Gastrocnemius medialis (tissue), 4 donors: ENCODE data around the gene CELF1.

Experiments
- POLR2A ChIP-seq, 2 donors: fragments of 450-650 bp; IDR thresholded peaks; one replicate each; pipeline ENCODE4 v1.6.1; 2017; ENCODE audit warnings: antibody characterized with exemption in 2 of 2, mild to moderate bottlenecking in 2 of 2, moderate library complexity in 2 of 2
- TF ChIP-seq, protein P1 (sequence below), 5 experiments: fragments of 450-650 bp in 3 of 5; fragments of 200-600 bp in 2 of 5; sonication (generic) in 2 of 5; IDR thresholded peaks in 4 of 5; conservative IDR thresholded peaks in 1 of 5; 1 replicate in 4 of 5; 2 replicates in 1 of 5; pipeline ENCODE4 v1.5.1; 2016 to 2019; ENCODE audit warnings: antibody characterized with exemption in 5 of 5, mild to moderate bottlenecking in 3 of 5, moderate library complexity in 3 of 5

DNA sequence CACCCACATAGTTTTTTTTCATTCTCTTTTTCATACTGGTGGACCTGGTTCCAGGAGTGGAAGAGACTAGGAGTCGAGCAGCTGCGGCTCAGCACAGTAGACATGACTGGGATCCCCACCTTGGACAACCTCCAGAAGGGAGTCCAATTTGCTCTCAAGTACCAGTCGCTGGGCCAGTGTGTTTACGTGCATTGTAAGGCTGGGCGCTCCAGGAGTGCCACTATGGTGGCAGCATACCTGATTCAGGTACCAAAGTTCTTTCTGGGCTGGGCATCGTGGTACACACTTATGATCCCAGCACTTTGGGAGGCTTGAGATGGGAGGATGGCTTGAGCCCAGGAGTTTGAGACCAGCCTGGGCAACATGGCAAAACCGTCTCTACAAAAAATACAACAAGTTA lies 16.7 kb upstream of the CELF1 start:
- TF ChIP-seq POLR2A (IDR thresholded peaks at IDR 0.05) = no peak
- TF ChIP-seq, protein P1, sequence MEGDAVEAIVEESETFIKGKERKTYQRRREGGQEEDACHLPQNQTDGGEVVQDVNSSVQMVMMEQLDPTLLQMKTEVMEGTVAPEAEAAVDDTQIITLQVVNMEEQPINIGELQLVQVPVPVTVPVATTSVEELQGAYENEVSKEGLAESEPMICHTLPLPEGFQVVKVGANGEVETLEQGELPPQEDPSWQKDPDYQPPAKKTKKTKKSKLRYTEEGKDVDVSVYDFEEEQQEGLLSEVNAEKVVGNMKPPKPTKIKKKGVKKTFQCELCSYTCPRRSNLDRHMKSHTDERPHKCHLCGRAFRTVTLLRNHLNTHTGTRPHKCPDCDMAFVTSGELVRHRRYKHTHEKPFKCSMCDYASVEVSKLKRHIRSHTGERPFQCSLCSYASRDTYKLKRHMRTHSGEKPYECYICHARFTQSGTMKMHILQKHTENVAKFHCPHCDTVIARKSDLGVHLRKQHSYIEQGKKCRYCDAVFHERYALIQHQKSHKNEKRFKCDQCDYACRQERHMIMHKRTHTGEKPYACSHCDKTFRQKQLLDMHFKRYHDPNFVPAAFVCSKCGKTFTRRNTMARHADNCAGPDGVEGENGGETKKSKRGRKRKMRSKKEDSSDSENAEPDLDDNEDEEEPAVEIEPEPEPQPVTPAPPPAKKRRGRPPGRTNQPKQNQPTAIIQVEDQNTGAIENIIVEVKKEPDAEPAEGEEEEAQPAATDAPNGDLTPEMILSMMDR (IDR thresholded peaks at IDR 0.05 in 4 of 5, conservative IDR thresholded peaks at IDR 0.05 in 1 of 5) = no peak
